Naive thymus-derived CD8-positive, alpha-beta T cell (primary cell): ENCODE results near the gene ANKRD2. TPM values are rescaled to one million over a fixed set of nuclear protein-coding genes. Genes with fewer than 3 reads are reported as not detected.
A peak's percentile ranks its signal among the peaks of the same experiment; 100 is the strongest.

Source experiments
- ATAC-seq, 2 donors: fragments of 150-1000 bp; cut with Tn5 transposase in 1 of 2; sonication (Bioruptor Pico), chemical (Tn5 transposase) in 1 of 2; 1 replicate in 1 of 2; 2 replicates in 1 of 2; pipeline ENCODE4 v1.10.0; 2021; ENCODE audit warnings: mild to moderate bottlenecking in 2 of 2, moderate library complexity in 2 of 2
- POLR2A ChIA-PET: fragments of 350-600 bp; sonication (Branson Sonifier 250); formaldehyde crosslinking; loops from one replicate; lab custom pipeline; 2021; ENCODE audit warnings: antibody characterized with exemption; lab: Charles Lee
- DNase-seq, 10 donors: peaks; one replicate each; pipeline versions ENCODE4 v3.0.0 to v3.0.0-alpha.2; 2020 to 2022
- H3K27ac Mint-ChIP-seq, 10 donors: one replicate each; pipeline ENCODE4 v1.8.0; 2020 to 2022; ENCODE audit warnings: mild to moderate bottlenecking in 10 of 10, mixed read lengths in 10 of 10, moderate library complexity in 4 of 10, inconsistent platforms in 1 of 10
- H3K27me3 Mint-ChIP-seq, 5 donors: one replicate each; pipeline ENCODE4 v1.8.0; 2021 to 2022; ENCODE audit warnings: mixed read lengths in 5 of 5
- H3K36me3 Mint-ChIP-seq, 3 donors: one replicate each; pipeline ENCODE4 v1.8.0; 2020 to 2022; ENCODE audit warnings: mixed read lengths in 3 of 3, mild to moderate bottlenecking in 2 of 3, inconsistent platforms in 1 of 3
- H3K4me1 Mint-ChIP-seq, 4 donors: one replicate each; pipeline ENCODE4 v1.8.0; 2021 to 2022; ENCODE audit warnings: mixed read lengths in 4 of 4
- H3K4me3 Mint-ChIP-seq, 10 donors: one replicate each; pipeline ENCODE4 v1.8.0; 2020 to 2022; ENCODE audit warnings: mild to moderate bottlenecking in 10 of 10, mixed read lengths in 10 of 10, moderate library complexity in 6 of 10, inconsistent platforms in 1 of 10
- H3K9me3 Mint-ChIP-seq, 9 donors: one replicate each; pipeline ENCODE4 v1.8.0; 2020 to 2022; ENCODE audit warnings: mixed read lengths in 9 of 9, mild to moderate bottlenecking in 3 of 9, inconsistent platforms in 1 of 9, moderate library complexity in 1 of 9
- polyA plus RNA-seq, 3 donors: library from polyadenylated mRNA; unstranded; fragments of 300-500 nt; fragmentation: Illumina TruSeq; gene quantifications; one replicate each; pipeline ENCODE4 v1.2.3, GENCODE V29; 2021
- total RNA-seq, 8 experiments: library from RNA in 2 of 8; stranded (reverse) in 2 of 8; gene quantifications; one replicate each; pipeline ENCODE4 v1.2.3 and lab custom pipeline; 2021 to 2026

Gene ANKRD2
- total and polyA plus RNA-seq, 5 experiments from 2014 or later = not detected

GRCh38 chr10:97597778-97598177 is 25.2 kb downstream of the ANKRD2 start:
- ATAC-seq = no peak
- POLR2A ChIA-PET = no interaction called here
- no peaks in the 10 kb centered on the region for H3K27me3 Mint-ChIP-seq
- H3K9me3 Mint-ChIP-seq = no peaks in the 10 kb centered on the region
- no peak overlapping the region for H3K4me3 Mint-ChIP-seq
- H3K4me1 Mint-ChIP-seq = no peaks in the 10 kb centered on the region
- no peak for DNase-seq
- H3K36me3 Mint-ChIP-seq = no peaks in the 10 kb centered on the region
- peak overlapping the region in 1 of 10 donors; percentile 8 for H3K27ac Mint-ChIP-seq

DNA sequence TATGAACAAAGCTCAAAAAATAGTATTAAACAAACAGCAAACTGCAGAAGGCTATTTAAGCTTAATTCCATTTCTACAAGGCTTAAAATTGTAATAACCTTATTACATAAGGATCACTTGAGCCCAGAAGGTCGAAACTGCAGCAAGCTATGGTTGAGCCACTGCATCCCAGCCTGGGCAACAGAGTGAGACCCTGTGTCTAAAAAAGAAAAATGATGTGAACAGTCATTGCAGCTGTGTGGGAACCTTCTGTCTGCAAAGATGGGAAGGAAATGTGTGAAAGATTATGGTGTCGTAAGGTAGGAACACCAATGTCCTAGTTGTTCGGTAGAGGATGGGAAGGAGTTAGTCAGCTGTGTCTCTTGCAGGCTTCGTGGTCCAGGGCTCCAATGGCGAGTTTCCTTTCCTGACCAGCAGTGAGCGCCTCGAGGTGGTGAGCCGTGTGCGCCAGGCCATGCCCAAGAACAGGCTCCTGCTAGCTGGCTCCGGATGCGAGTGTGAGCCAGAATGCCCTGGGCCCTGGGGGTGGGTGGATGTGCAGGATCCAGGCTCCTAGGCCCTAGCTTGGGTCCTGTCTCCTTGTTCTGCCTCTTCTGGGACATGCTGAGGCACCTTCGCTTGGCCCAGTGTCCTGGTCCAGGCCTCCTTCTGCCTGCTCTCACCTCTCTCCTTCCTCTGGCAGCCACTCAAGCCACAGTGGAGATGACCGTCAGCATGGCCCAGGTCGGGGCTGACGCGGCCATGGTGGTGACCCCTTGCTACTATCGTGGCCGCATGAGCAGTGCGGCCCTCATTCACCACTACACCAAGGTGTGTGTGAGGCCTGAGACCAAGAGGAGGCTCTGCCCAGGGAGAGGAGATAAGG is 26.1 kb downstream of the ANKRD2 start:
- H3K27ac Mint-ChIP-seq = peak overlapping the region in 1 of 10 donors; percentile 25
- H3K9me3 Mint-ChIP-seq = no peaks in the 10 kb centered on the region
- H3K27me3 Mint-ChIP-seq = no peaks in the 10 kb centered on the region
- no peak overlapping the region for H3K4me3 Mint-ChIP-seq
- ATAC-seq = no peak
- DNase-seq = no peak
- POLR2A ChIA-PET = no interaction called here
- no peaks in the 10 kb centered on the region for H3K4me1 Mint-ChIP-seq
- no peaks in the 10 kb centered on the region for H3K36me3 Mint-ChIP-seq

GRCh38 chr10:97599272-97599619 is 26.7 kb downstream of the ANKRD2 start:
- H3K36me3 Mint-ChIP-seq = no peaks in the 10 kb centered on the region
- DNase-seq (no peak), ATAC-seq (no peak)
- no peaks in the 10 kb centered on the region for H3K4me1 Mint-ChIP-seq
- POLR2A ChIA-PET = no interaction called here
- H3K27me3 Mint-ChIP-seq = no peaks in the 10 kb centered on the region
- H3K9me3 Mint-ChIP-seq = no peaks in the 10 kb centered on the region
- no peak overlapping the region for H3K27ac Mint-ChIP-seq
- H3K4me3 Mint-ChIP-seq = no peak overlapping the region

GRCh38 chr10:97600616-97601015 is 28.0 kb downstream of the ANKRD2 start:
- H3K4me3 Mint-ChIP-seq = no peak overlapping the region
- no peak for DNase-seq
- H3K9me3 Mint-ChIP-seq = no peaks in the 10 kb centered on the region
- no peak for ATAC-seq
- H3K27ac Mint-ChIP-seq = no peak overlapping the region
- H3K4me1 Mint-ChIP-seq = no peaks in the 10 kb centered on the region
- no peaks in the 10 kb centered on the region for H3K27me3 Mint-ChIP-seq
- H3K36me3 Mint-ChIP-seq = no peaks in the 10 kb centered on the region
- POLR2A ChIA-PET = no interaction called here

GRCh38 chr10:97601268-97602215 is 29.0 kb downstream of the ANKRD2 start:
- ATAC-seq = no peak
- H3K27ac Mint-ChIP-seq = no peak overlapping the region
- no peaks in the 10 kb centered on the region for H3K27me3 Mint-ChIP-seq
- POLR2A ChIA-PET = no interaction called here
- no peaks in the 10 kb centered on the region for H3K36me3 Mint-ChIP-seq
- H3K4me1 Mint-ChIP-seq = no peaks in the 10 kb centered on the region
- DNase-seq = no peak
- H3K4me3 Mint-ChIP-seq = no peak overlapping the region
- no peaks in the 10 kb centered on the region for H3K9me3 Mint-ChIP-seq

- H3K27me3 Mint-ChIP-seq = no peaks in the 10 kb centered on the region
- DNase-seq (no peak), ATAC-seq (no peak)
- H3K36me3 Mint-ChIP-seq = no peaks in the 10 kb centered on the region
- POLR2A ChIA-PET = interaction anchor here (0.8 kb wide), 1 partner anchor 10 kb away, joined by 5 read pairs; no protein-coding TSS in a partner anchor
- H3K9me3 Mint-ChIP-seq = no peaks in the 10 kb centered on the region
- H3K4me1 Mint-ChIP-seq = no peaks in the 10 kb centered on the region
- no peak overlapping the region for H3K4me3 Mint-ChIP-seq
- H3K27ac Mint-ChIP-seq = peak overlapping the region in 1 of 10 donors; percentile 44
These were observed 34.6 kb downstream of the ANKRD2 start for GRCh38 chr10:97607095-97607636.

DNA sequence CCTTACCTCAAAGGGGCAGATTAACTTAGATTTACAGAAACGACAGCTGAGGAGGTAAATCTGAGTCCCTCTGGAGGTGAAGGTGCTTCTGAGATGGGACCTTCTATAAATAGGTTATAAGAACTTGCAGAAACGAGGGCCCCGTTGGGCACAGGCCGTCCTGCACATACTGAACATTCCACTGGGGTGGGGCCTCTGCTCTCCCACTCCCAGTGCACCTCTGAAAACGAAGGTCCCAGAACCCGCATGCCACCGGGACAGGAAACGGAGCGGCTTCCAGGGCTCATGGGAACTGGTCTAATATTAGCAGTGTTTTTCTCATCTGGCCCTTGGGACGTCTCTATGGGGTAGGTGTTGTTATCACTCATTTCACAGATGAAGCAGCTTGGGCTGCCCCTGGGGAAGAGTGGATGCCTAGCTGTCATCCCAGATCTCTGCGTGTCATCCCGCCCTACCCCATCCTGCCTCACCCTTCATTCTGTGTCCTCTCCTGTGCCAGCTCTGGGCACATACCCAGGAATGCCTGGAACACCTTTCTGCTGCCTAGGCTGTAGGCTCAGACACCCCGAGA is 36.5 kb downstream of the ANKRD2 start:
- POLR2A ChIA-PET = interaction anchor here (0.6 kb wide), 1 partner anchor 11 kb away, joined by 8 read pairs; no protein-coding TSS in a partner anchor
- Mint-ChIP-seq H3K36me3 (no peaks in the 10 kb centered on the region), H3K27ac (no peak overlapping the region), H3K4me3 (no peak overlapping the region), H3K4me1 (no peaks in the 10 kb centered on the region), H3K9me3 (no peaks in the 10 kb centered on the region), H3K27me3 (no peaks in the 10 kb centered on the region)
- no peak for DNase-seq
- no peak for ATAC-seq

GRCh38 chr10:97611473-97611872 is 38.9 kb downstream of the ANKRD2 start:
- H3K27ac Mint-ChIP-seq = no peak overlapping the region
- no peaks in the 10 kb centered on the region for H3K9me3 Mint-ChIP-seq
- no peaks in the 10 kb centered on the region for H3K27me3 Mint-ChIP-seq
- POLR2A ChIA-PET = no interaction called here
- no peaks in the 10 kb centered on the region for H3K4me1 Mint-ChIP-seq
- ATAC-seq (no peak), DNase-seq (no peak)
- no peaks in the 10 kb centered on the region for H3K36me3 Mint-ChIP-seq
- H3K4me3 Mint-ChIP-seq = no peak overlapping the region

- H3K27me3 Mint-ChIP-seq = no peaks in the 10 kb centered on the region
- POLR2A ChIA-PET = no interaction called here
- no peaks in the 10 kb centered on the region for H3K4me1 Mint-ChIP-seq
- H3K27ac Mint-ChIP-seq = no peak overlapping the region
- peaks cover 0 to 3% (median 0%) of the 10 kb centered on the region in 3 donors for H3K36me3 Mint-ChIP-seq
- DNase-seq (no peak), ATAC-seq (no peak)
- no peak overlapping the region for H3K4me3 Mint-ChIP-seq
- no peaks in the 10 kb centered on the region for H3K9me3 Mint-ChIP-seq
These were observed 39.8 kb downstream of the ANKRD2 start for GRCh38 chr10:97612386-97612785.

GRCh38 chr10:97618285-97618684 is 45.7 kb downstream of the ANKRD2 start:
- no peak for DNase-seq
- no peak overlapping the region for H3K4me3 Mint-ChIP-seq
- no peaks in the 10 kb centered on the region for H3K27me3 Mint-ChIP-seq
- POLR2A ChIA-PET = interaction anchor here (0.7 kb wide), 1 partner anchor 335 kb away, joined by 3 read pairs; no protein-coding TSS in a partner anchor
- H3K9me3 Mint-ChIP-seq = no peaks in the 10 kb centered on the region
- no peak for ATAC-seq
- H3K27ac Mint-ChIP-seq = no peak overlapping the region
- H3K4me1 Mint-ChIP-seq = peaks cover 0 to 1% (median 0%) of the 10 kb centered on the region in 4 donors
- peaks cover 0 to 3% (median 0%) of the 10 kb centered on the region in 3 donors for H3K36me3 Mint-ChIP-seq

- H3K36me3 Mint-ChIP-seq = peaks cover 0 to 3% (median 0%) of the 10 kb centered on the region in 3 donors
- H3K27ac Mint-ChIP-seq = no peak overlapping the region
- no peak overlapping the region for H3K4me3 Mint-ChIP-seq
- DNase-seq (no peak), ATAC-seq (no peak)
- no peaks in the 10 kb centered on the region for H3K27me3 Mint-ChIP-seq
- no peaks in the 10 kb centered on the region for H3K9me3 Mint-ChIP-seq
- POLR2A ChIA-PET = interaction anchor here (0.7 kb wide), 1 partner anchor 334 kb away, joined by 3 read pairs; no protein-coding TSS in a partner anchor
- peaks cover 0 to 1% (median 0%) of the 10 kb centered on the region in 4 donors for H3K4me1 Mint-ChIP-seq
These were observed 46.2 kb downstream of the ANKRD2 start for GRCh38 chr10:97618733-97619132.

- Mint-ChIP-seq H3K9me3 (no peaks in the 10 kb centered on the region), H3K4me3 (no peak overlapping the region), H3K27ac (no peak overlapping the region), H3K36me3 (no peaks in the 10 kb centered on the region), H3K27me3 (no peaks in the 10 kb centered on the region), H3K4me1 (peaks cover 0 to 1% (median 0%) of the 10 kb centered on the region in 4 donors)
- DNase-seq = no peak
- POLR2A ChIA-PET = no interaction called here
- no peak for ATAC-seq
These were observed 50.7 kb downstream of the ANKRD2 start for GRCh38 chr10:97623277-97623676.
